ENCODE data around the gene ASB2.
A peak's percentile ranks its signal among the peaks of the same experiment; 100 is the strongest.

Gene ASB2

GRCh38 chr14:93964281-93964680 is 12.1 kb downstream of the ASB2 start:
- DNase-seq (ENCODE audit: low read depth in 2 of 2, low spot score in 1 of 2): no peak

- no peak for DNase-seq (ENCODE audit: low read depth in 2 of 2, low spot score in 1 of 2)
Observed at GRCh38 chr14:93963692-93964091, 12.7 kb downstream of the ASB2 start.

- no peak for DNase-seq (ENCODE audit: low read depth in 2 of 2, low spot score in 1 of 2)
Observed at GRCh38 chr14:93962701-93963601, 13.4 kb downstream of the ASB2 start.

- DNase-seq (ENCODE audit: low read depth in 2 of 2, low spot score in 1 of 2): no peak
Observed at GRCh38 chr14:93961620-93962019, 14.8 kb downstream of the ASB2 start.

- DNase-seq (ENCODE audit: low read depth in 2 of 2, low spot score in 1 of 2): no peak
Observed at GRCh38 chr14:93960774-93961438, 15.5 kb downstream of the ASB2 start.

- DNase-seq (ENCODE audit: low read depth in 2 of 2, low spot score in 1 of 2): no peak
Observed at GRCh38 chr14:93960108-93960475, 16.3 kb downstream of the ASB2 start.

GRCh38 chr14:93959239-93960107 is 16.9 kb downstream of the ASB2 start:
- DNase-seq (ENCODE audit: low read depth in 2 of 2, low spot score in 1 of 2): peak; percentile 74 to 80

- no peak for DNase-seq (ENCODE audit: low read depth in 2 of 2, low spot score in 1 of 2)
Observed at GRCh38 chr14:93958567-93959238, 17.7 kb downstream of the ASB2 start.

- DNase-seq (ENCODE audit: low read depth in 2 of 2, low spot score in 1 of 2): no peak
Observed at GRCh38 chr14:93957751-93958566, 18.4 kb downstream of the ASB2 start.

- no peak for DNase-seq (ENCODE audit: low read depth in 2 of 2, low spot score in 1 of 2)
Observed at GRCh38 chr14:93957333-93957710, 19.0 kb downstream of the ASB2 start.

GRCh38 chr14:93956514-93957332 is 19.6 kb downstream of the ASB2 start:
- DNase-seq (ENCODE audit: low read depth in 2 of 2, low spot score in 1 of 2): no peak

- DNase-seq (ENCODE audit: low read depth in 2 of 2, low spot score in 1 of 2): no peak
Observed at GRCh38 chr14:93955850-93956481, 20.4 kb downstream of the ASB2 start.

- DNase-seq (ENCODE audit: low read depth in 2 of 2, low spot score in 1 of 2): peak in 1 of 2 donors; percentile 20
Observed at GRCh38 chr14:93954900-93955849, 21.2 kb downstream of the ASB2 start.

- no peak for DNase-seq (ENCODE audit: low read depth in 2 of 2, low spot score in 1 of 2)
Observed at GRCh38 chr14:93954516-93954830, 21.9 kb downstream of the ASB2 start.

GRCh38 chr14:93953739-93954515 is 22.4 kb downstream of the ASB2 start:
- no peak for DNase-seq (ENCODE audit: low read depth in 2 of 2, low spot score in 1 of 2)

GRCh38 chr14:93953263-93953662 is 23.1 kb downstream of the ASB2 start:
- DNase-seq (ENCODE audit: low read depth in 2 of 2, low spot score in 1 of 2): no peak

- DNase-seq (ENCODE audit: low read depth in 2 of 2, low spot score in 1 of 2): no peak
Observed at GRCh38 chr14:93952829-93953228, 23.5 kb downstream of the ASB2 start.
